Adrenal gland (tissue), 12 donors: Measurements from ENCODE around the gene BBC3. TPM values are rescaled to one million over a fixed set of nuclear protein-coding genes. Genes with fewer than 3 reads are reported as not detected.

ENCODE experiments used
- DNase-seq, 7 donors: peaks; one replicate each; pipeline ENCODE4 v3.0.0-alpha.2; 2019 to 2020
- H3K27ac ChIP-seq, 5 donors: fragments of 200-600 bp; sonication (generic) in 4 of 5; 1 replicate in 3 of 5; 2 replicates in 2 of 5; pipeline versions ENCODE4 v1.5.1 to v1.8.0; 2016 to 2020; ENCODE audit warnings: mild to moderate bottlenecking in 1 of 5
- H3K27me3 ChIP-seq: fragments of 200-600 bp; 2 replicates; pipeline ENCODE4 v1.8.0; 2021
- H3K36me3 ChIP-seq, 2 donors: fragments of 200-600 bp; replicated peaks in 1 of 2; 1 replicate in 1 of 2; 2 replicates in 1 of 2; pipeline versions ENCODE4 v1.5.1 to v1.8.0; 2018 to 2022
- H3K4me1 ChIP-seq, 2 donors: fragments of 200-600 bp; replicated peaks in 1 of 2; 1 replicate in 1 of 2; 2 replicates in 1 of 2; pipeline versions ENCODE4 v1.5.1 to v1.8.0; 2018 to 2021
- H3K4me3 ChIP-seq, 4 donors: fragments of 200-600 bp; sonication (generic) in 3 of 4; one replicate each; pipeline ENCODE4 v1.5.1; 2016 to 2018
- H3K9me3 ChIP-seq, 3 donors: fragments of 200-600 bp; sonication (generic) in 1 of 3; replicated peaks in 1 of 3; 1 replicate in 2 of 3; 2 replicates in 1 of 3; pipeline versions ENCODE4 v1.5.1 to v1.8.0; 2016 to 2021
- POLR2A ChIP-seq, 2 donors: fragments of 450-650 bp; IDR thresholded peaks; one replicate each; pipeline ENCODE4 v1.6.1; 2017; ENCODE audit warnings: antibody characterized with exemption in 2 of 2, mild to moderate bottlenecking in 2 of 2, moderate library complexity in 1 of 2
- WGBS, 4 donors: extraction: QIAGEN DNeasy Blood & Tissue Kit in 2 of 4; methylation state at CpG; one replicate each; pipeline versions ENCODE4 v1.1.5 to v1.1.7; 2013 to 2017; 5-methylcytosine and 5-hydroxymethylcytosine counted together
- intact Hi-C, 2 donors: fragments of 100-400 bp; cut with DNase I; formaldehyde crosslinking; loops; one replicate each; pipeline versions ENCODE4 v1.14.1 to v1.15.0; 2022 to 2023
- polyA plus RNA-seq, 3 donors: library from polyadenylated mRNA; stranded (reverse); fragments of 200-250 nt in 2 of 3; fragments of 350-450 nt in 1 of 3; fragmentation: Illumina TruSeq in 1 of 3; extraction: RNeasy Lipid Tissue Mini Kit (QIAGEN cat#74804) in 1 of 3; gene quantifications; one replicate each; pipeline ENCODE4 v1.2.3, GENCODE V29; 2013 to 2014
- total RNA-seq, 9 donors: library from RNA; depleted of rRNA in 4 of 9; stranded (reverse); fragments of >200 nt in 4 of 9; fragments of 120-200 nt in 1 of 9; fragmentation: NEBNext Ultra II Directional in 1 of 9; extraction: Animal tissue kit (Norgen Biotek cat#: 25700) in 1 of 9; gene quantifications; one replicate each; pipeline versions ENCODE4 v1.1.0 to v1.2.4, GENCODE V29; 2013 to 2023
- TF ChIP-seq, protein P1 (sequence below), 6 experiments: fragments of 450-650 bp in 4 of 6; fragments of 200-600 bp in 2 of 6; sonication (generic) in 1 of 6; IDR thresholded peaks; 1 replicate in 5 of 6; 2 replicates in 1 of 6; pipeline versions ENCODE4 v1.5.1 to v1.8.0; 2016 to 2021; ENCODE audit warnings: antibody characterized with exemption in 6 of 6, mild to moderate bottlenecking in 2 of 6, moderate library complexity in 1 of 6
- donor health status: healthy with polysubstance abuse.
- donor health status: Bipolar disorder and iron deficiency.
- donor health status: DM: yes; HTN: yes; CAD: no.
- donor health status: DM: no; HTN: no; CAD: no.
- donor health status: DM: no; HTN: no; CAD: no.
- donor health status: DM: yes; HTN: yes; CAD: no.

The BBC3 gene
- total and polyA plus RNA-seq, 12 donors: 0.27 to 17.9 (median 7.5) TPM

DNA sequence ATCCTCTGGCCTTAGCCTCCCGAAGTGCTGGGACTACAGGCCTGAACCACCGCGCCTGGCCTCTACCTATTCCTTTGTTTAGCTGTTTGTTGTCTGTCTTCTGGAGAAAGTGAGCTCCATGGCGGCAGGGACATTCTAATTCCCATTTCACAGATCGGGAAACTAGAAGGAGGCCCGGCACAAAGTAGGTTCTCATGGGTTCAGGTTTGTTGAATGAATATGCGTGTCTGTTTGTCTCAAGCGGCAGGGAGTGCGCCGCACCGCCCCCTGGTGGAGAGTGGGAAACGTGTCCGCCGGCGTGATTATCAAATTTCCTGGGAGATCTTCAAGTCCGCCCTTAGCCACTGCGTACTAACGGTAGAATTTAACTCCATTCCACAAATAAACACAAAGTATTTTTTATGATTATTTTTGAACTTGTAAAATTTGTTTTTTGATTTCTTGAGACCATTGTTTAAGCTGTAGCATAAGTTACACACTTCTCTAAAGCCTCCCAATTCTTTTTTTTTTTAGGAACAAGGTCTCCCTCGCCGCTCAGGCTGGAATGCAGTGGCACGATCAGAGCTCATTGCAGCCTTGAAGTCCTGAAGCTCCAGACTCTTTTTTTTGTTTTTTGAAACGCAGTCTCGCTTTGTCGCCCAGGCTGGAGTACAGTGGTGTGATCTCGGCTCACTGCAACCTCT, 16.4 kb upstream of the BBC3 start:
- H3K27ac ChIP-seq: peak overlapping the region in 1 of 5 donors; percentile 31

DNA sequence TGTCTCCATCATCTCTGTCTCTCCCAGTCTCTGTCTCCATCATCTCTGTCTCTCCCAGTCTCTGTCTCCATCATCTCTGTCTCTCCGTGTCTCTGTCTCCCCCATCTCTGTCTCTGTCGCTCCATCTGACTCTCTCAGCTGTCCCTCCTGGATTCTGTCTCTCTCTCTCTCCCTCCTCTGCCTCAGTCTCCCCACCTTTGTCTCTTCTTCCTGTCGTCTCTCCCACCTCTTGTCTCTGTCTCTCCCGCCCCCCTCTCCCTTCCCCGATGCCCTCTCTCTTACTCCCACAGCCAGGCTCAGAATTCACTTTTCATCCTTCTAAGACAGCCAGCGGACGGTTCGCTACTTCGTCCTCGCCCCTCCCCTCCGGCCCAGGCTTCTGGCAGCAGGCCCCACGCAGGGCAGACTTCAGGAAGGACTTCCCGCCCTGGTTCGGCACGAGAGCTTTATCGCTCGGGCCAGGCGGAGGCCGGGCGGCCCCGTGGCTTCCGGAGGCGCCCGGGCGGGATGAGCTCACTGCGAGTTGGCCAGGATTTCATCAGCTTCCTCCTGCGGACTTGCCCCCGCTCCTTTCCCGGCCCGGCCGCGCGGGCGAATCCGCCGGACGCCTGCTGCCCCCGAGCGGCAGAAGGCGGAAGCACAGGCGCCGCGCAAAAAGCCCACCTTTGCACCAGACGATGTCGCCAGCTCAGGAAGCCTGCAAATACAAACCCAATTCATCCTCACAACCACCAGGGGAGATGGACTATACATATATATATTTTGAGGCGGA, 13.0 kb upstream of the BBC3 start:
- Histone ChIP-seq H3K36me3 (no peaks in the 10 kb centered on the region), H3K4me1 (peaks cover 10 to 38% of the 10 kb centered on the region in 2 donors), H3K4me3 (peak overlapping the region in 1 of 4 donors; percentile 28), H3K27ac (peak overlapping the region in 3 of 5 donors; percentile 42 to 73 (median 68)), H3K27me3 (peaks cover 8% of the 10 kb centered on the region), H3K9me3 (no peaks in the 10 kb centered on the region)
- TF ChIP-seq, protein P1, sequence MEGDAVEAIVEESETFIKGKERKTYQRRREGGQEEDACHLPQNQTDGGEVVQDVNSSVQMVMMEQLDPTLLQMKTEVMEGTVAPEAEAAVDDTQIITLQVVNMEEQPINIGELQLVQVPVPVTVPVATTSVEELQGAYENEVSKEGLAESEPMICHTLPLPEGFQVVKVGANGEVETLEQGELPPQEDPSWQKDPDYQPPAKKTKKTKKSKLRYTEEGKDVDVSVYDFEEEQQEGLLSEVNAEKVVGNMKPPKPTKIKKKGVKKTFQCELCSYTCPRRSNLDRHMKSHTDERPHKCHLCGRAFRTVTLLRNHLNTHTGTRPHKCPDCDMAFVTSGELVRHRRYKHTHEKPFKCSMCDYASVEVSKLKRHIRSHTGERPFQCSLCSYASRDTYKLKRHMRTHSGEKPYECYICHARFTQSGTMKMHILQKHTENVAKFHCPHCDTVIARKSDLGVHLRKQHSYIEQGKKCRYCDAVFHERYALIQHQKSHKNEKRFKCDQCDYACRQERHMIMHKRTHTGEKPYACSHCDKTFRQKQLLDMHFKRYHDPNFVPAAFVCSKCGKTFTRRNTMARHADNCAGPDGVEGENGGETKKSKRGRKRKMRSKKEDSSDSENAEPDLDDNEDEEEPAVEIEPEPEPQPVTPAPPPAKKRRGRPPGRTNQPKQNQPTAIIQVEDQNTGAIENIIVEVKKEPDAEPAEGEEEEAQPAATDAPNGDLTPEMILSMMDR (IDR thresholded peaks at IDR 0.05): peak; percentile 97 to 99 (median 98)
- TF ChIP-seq POLR2A (IDR thresholded peaks at IDR 0.05): no peak
- intact Hi-C loops: loop anchor here in 1 of 2 donors (2.0 kb wide), 1 partner anchor 31 kb away; no protein-coding TSS in a partner anchor
- peak; percentile 91 to 96 (median 93) for DNase-seq
- 1 to 4% (median 2%) methylated on average over 16 to 46 of the region's 46 CpGs for WGBS, 4 donors

More for the DNA sequence above, 16.4 kb upstream of the BBC3 start:
- no peaks in the 10 kb centered on the region for H3K9me3 ChIP-seq
- DNase-seq: peak; percentile 65 to 94 (median 82)
- H3K4me1 ChIP-seq: peaks cover 10 to 21% of the 10 kb centered on the region in 2 donors
- H3K27me3 ChIP-seq: no peaks in the 10 kb centered on the region
- WGBS, 4 donors: 21 to 22% (median 22%) methylated on average over 25 of the region's 25 CpGs
- peak in 1 of 2 donors; percentile 13 for TF ChIP-seq POLR2A (IDR thresholded peaks at IDR 0.05)
- TF ChIP-seq, protein P1 (IDR thresholded peaks at IDR 0.05): peak; percentile 88 to 96 (median 92)
- intact Hi-C loops: loop anchor here (5.0 kb wide), 3 partner anchors 40 to 100 kb away; no protein-coding TSS in a partner anchor
- no peak overlapping the region for H3K4me3 ChIP-seq
- H3K36me3 ChIP-seq: no peaks in the 10 kb centered on the region

DNA sequence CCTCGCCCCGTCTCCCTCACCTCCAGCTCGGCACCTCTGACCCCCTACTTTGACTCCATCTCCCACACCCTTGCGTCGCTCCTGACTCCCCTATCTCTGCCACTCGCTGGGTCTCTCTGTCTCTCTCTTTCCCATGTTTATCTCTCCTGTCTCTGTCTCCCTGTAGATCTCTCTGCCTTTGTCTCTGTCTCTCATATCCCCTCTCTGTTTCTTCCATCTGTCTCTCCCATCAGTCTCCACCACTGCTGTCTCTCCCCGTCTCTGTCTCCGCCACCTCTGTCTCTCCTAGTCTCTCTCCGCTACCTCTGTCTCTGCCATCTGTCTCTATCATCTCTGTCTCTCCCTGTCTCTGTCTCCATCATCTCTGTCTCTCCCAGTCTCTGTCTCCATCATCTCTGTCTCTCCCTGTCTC, 12.4 kb upstream of the BBC3 start:
- H3K4me1 ChIP-seq: peaks cover 10 to 38% of the 10 kb centered on the region in 2 donors
- no peaks in the 10 kb centered on the region for H3K9me3 ChIP-seq
- TF ChIP-seq, protein P1 (IDR thresholded peaks at IDR 0.05): no peak
- H3K27ac ChIP-seq: peak overlapping the region in 3 of 5 donors; percentile 2 to 68 (median 41)
- DNase-seq: no peak
- 16 to 24% (median 18%) methylated on average over 6 to 9 of the region's 9 CpGs for WGBS, 4 donors
- H3K27me3 ChIP-seq: peaks cover 8% of the 10 kb centered on the region
- H3K36me3 ChIP-seq: no peaks in the 10 kb centered on the region
- peak overlapping the region in 1 of 4 donors; percentile 31 for H3K4me3 ChIP-seq
- intact Hi-C loops: loop anchor here in 1 of 2 donors (2.0 kb wide), 1 partner anchor 31 kb away; no protein-coding TSS in a partner anchor
